Progenitor cell of endocrine pancreas (in vitro differentiated cells): ENCODE results near the gene DGKK. TPM values are rescaled to one million over a fixed set of nuclear protein-coding genes. Genes with fewer than 3 reads are reported as not detected.

Experiments
- DNase-seq: peaks from one replicate; pipeline ENCODE4 v3.0.0; 2021; ENCODE audit warnings: low spot score; ENCODE audit not compliant: unreplicated experiment
- H3K27ac Mint-ChIP-seq: 2 replicates; pipeline ENCODE4 v1.8.0; 2021; ENCODE audit warnings: mild to moderate bottlenecking, moderate library complexity, mixed read lengths
- H3K27me3 Mint-ChIP-seq: 2 replicates; pipeline ENCODE4 v1.8.0; 2021; ENCODE audit warnings: mixed read lengths
- H3K36me3 Mint-ChIP-seq: 2 replicates; pipeline ENCODE4 v1.8.0; 2022; ENCODE audit warnings: mixed read lengths; ENCODE audit not compliant: insufficient read depth
- H3K4me1 Mint-ChIP-seq: 2 replicates; pipeline ENCODE4 v1.8.0; 2021; ENCODE audit warnings: low read depth, mixed read lengths
- H3K4me3 Mint-ChIP-seq: 2 replicates; pipeline ENCODE4 v1.8.0; 2021; ENCODE audit warnings: low read depth, mild to moderate bottlenecking, moderate library complexity, mixed read lengths
- H3K9me3 Mint-ChIP-seq: 2 replicates; pipeline ENCODE4 v1.8.0; 2021; ENCODE audit warnings: low read depth, mixed read lengths
- CTCF ChIP-seq: fragments of 200-600 bp; sonication (generic); IDR thresholded peaks from one replicate; pipeline ENCODE4 v1.5.0; 2021; ENCODE audit warnings: antibody characterized with exemption, mild to moderate bottlenecking; ENCODE audit not compliant: unreplicated experiment
- total RNA-seq: library from RNA; stranded (reverse); gene quantifications from 2 replicates; pipeline ENCODE4 v1.2.1, GENCODE V29; 2021

The DGKK gene
- total RNA-seq, 1 donor from 2014 or later = 1.1 TPM

- Mint-ChIP-seq H3K4me1 (peaks cover 3% of the 10 kb centered on the region), H3K36me3 (no peaks in the 10 kb centered on the region), H3K9me3 (peaks cover 8% of the 10 kb centered on the region), H3K27ac (no peak overlapping the region), H3K4me3 (peak overlapping the region; percentile 16), H3K27me3 (peaks cover 52% of the 10 kb centered on the region)
- no peak for DNase-seq
- TF ChIP-seq CTCF = peak; percentile 18
Measured at GRCh38 chrX:50469206-50469605, 1.4 kb downstream of the DGKK start.

GRCh38 chrX:50459615-50460014, 11.0 kb downstream of the DGKK start:
- Mint-ChIP-seq H3K4me1 (no peaks in the 10 kb centered on the region), H3K4me3 (no peak overlapping the region), H3K9me3 (peaks cover 19% of the 10 kb centered on the region), H3K36me3 (no peaks in the 10 kb centered on the region), H3K27ac (no peak overlapping the region), H3K27me3 (peaks cover 3% of the 10 kb centered on the region)
- DNase-seq = no peak
- no peak for TF ChIP-seq CTCF

- Mint-ChIP-seq H3K4me3 (no peak overlapping the region), H3K27ac (no peak overlapping the region), H3K27me3 (peaks cover 3% of the 10 kb centered on the region), H3K9me3 (peaks cover 27% of the 10 kb centered on the region), H3K36me3 (no peaks in the 10 kb centered on the region), H3K4me1 (no peaks in the 10 kb centered on the region)
- no peak for TF ChIP-seq CTCF
- DNase-seq = no peak
Measured at GRCh38 chrX:50458483-50458882, 12.1 kb downstream of the DGKK start.

- Mint-ChIP-seq H3K9me3 (peaks cover 23% of the 10 kb centered on the region), H3K4me1 (no peaks in the 10 kb centered on the region), H3K36me3 (no peaks in the 10 kb centered on the region), H3K4me3 (no peak overlapping the region), H3K27ac (no peak overlapping the region), H3K27me3 (no peaks in the 10 kb centered on the region)
- no peak for DNase-seq
- TF ChIP-seq CTCF = no peak
Measured at GRCh38 chrX:50456712-50457484, 13.7 kb downstream of the DGKK start.

GRCh38 chrX:50452782-50453181, 17.8 kb downstream of the DGKK start:
- Mint-ChIP-seq H3K36me3 (no peaks in the 10 kb centered on the region), H3K27me3 (no peaks in the 10 kb centered on the region), H3K4me3 (no peak overlapping the region), H3K9me3 (peaks cover 15% of the 10 kb centered on the region), H3K4me1 (no peaks in the 10 kb centered on the region), H3K27ac (no peak overlapping the region)
- TF ChIP-seq CTCF = no peak
- DNase-seq = no peak
